HEK293 (cell line): ENCODE results near the gene TTC7B.

Source experiments
- CTCF ChIA-PET: fragments of 350-600 bp; formaldehyde crosslinking; extraction: SDS; loops from one replicate; lab custom pipeline; 2021; ENCODE audit warnings: antibody characterized with exemption; lab: Yijun Ruan, JAX
- POLR2A ChIA-PET: fragments of 300-600 bp; formaldehyde crosslinking; extraction: SDS; loops from one replicate; lab custom pipeline; 2020; ENCODE audit warnings: antibody characterized with exemption, inconsistent platforms; lab: Yijun Ruan, JAX
- H3K27ac ChIP-seq: fragments of 200-500 bp; sonication (Bioruptor generic); 2 replicates; pipeline ENCODE4 v1.5.1; 2014; ENCODE audit warnings: low read depth, low read length, control low read depth, inconsistent platforms; ENCODE audit errors: extremely low read depth
- H3K36me3 ChIP-seq, 2 experiments: fragments of 200-500 bp in 1 of 2; sonication (Bioruptor generic) in 1 of 2; 1 replicate in 1 of 2; 2 replicates in 1 of 2; pipeline ENCODE4 v1.5.1; 2014 to 2017; ENCODE audit warnings: inconsistent platforms in 2 of 2, low read length in 2 of 2; ENCODE audit not compliant: control insufficient read depth in 2 of 2, insufficient read depth in 1 of 2
- H3K4me1 ChIP-seq: fragments of 200-500 bp; sonication (Bioruptor generic); 2 replicates; pipeline ENCODE4 v1.5.1; 2014; ENCODE audit warnings: mild to moderate bottlenecking, low read length, inconsistent platforms; ENCODE audit not compliant: control insufficient read depth, insufficient read depth
- H3K4me3 ChIP-seq: 2 replicates; pipeline ENCODE4 v1.5.1; 2011; ENCODE audit warnings: low read depth, mild to moderate bottlenecking, control low read depth, low read length, moderate library complexity
- H3K9me3 ChIP-seq: fragments of 200-500 bp; sonication (Bioruptor generic); 2 replicates; pipeline ENCODE4 v1.5.1; 2014; ENCODE audit warnings: low read depth, low read length, inconsistent platforms; ENCODE audit not compliant: control insufficient read depth, insufficient read depth
- MYNN ChIP-seq: fragments of 450-650 bp; formaldehyde crosslinking; IDR thresholded peaks from 2 replicates; pipeline ENCODE4 v1.5.1; 2016; ENCODE audit warnings: missing biosample characterization, missing genetic modification characterization, borderline replicate concordance
- MZF1 ChIP-seq: fragments of 450-650 bp; formaldehyde crosslinking; IDR thresholded peaks from 2 replicates; pipeline ENCODE4 v1.5.1; 2017; ENCODE audit warnings: missing biosample characterization, missing genetic modification characterization, borderline replicate concordance
- PBX3 ChIP-seq: sonication (generic); formaldehyde crosslinking; IDR thresholded peaks from 2 replicates; pipeline ENCODE4 v1.8.1; 2022; ENCODE audit warnings: mild to moderate bottlenecking, moderate library complexity, missing genetic modification reagents
- ZBTB17 ChIP-seq: fragments of 450-650 bp; formaldehyde crosslinking; IDR thresholded peaks from 2 replicates; pipeline ENCODE4 v1.5.1; 2016; ENCODE audit warnings: missing biosample characterization, missing genetic modification characterization
- ZBTB20 ChIP-seq: fragments of 450-650 bp; formaldehyde crosslinking; IDR thresholded peaks from 2 replicates; pipeline ENCODE4 v1.5.1; 2016; ENCODE audit warnings: missing biosample characterization, missing genetic modification characterization
- ZBTB44 ChIP-seq: fragments of 450-650 bp; IDR thresholded peaks from 2 replicates; pipeline ENCODE4 v1.5.1; 2018; ENCODE audit warnings: missing biosample characterization, mild to moderate bottlenecking, missing genetic modification characterization
- ZFP41 ChIP-seq: fragments of 450-650 bp; formaldehyde crosslinking; IDR thresholded peaks from 2 replicates; pipeline ENCODE4 v1.5.1; 2016; ENCODE audit warnings: missing biosample characterization, missing genetic modification characterization, borderline replicate concordance
- ZIC2 ChIP-seq: fragments of 450-650 bp; formaldehyde crosslinking; IDR thresholded peaks from 2 replicates; pipeline ENCODE4 v1.5.1; 2016; ENCODE audit warnings: missing biosample characterization, missing genetic modification characterization
- ZNF157 ChIP-seq: fragments of 450-650 bp; formaldehyde crosslinking; IDR thresholded peaks from 2 replicates; pipeline ENCODE4 v1.5.1; 2016; ENCODE audit warnings: missing biosample characterization, missing genetic modification characterization
- ZNF214 ChIP-seq: fragments of 450-650 bp; formaldehyde crosslinking; IDR thresholded peaks from 2 replicates; pipeline ENCODE4 v1.5.1; 2017; ENCODE audit warnings: missing biosample characterization, mild to moderate bottlenecking, missing genetic modification characterization, borderline replicate concordance
- ZNF24 ChIP-seq: fragments of 450-650 bp; formaldehyde crosslinking; IDR thresholded peaks from 2 replicates; pipeline ENCODE4 v1.5.1; 2016; ENCODE audit warnings: missing biosample characterization, missing genetic modification characterization
- ZNF292 ChIP-seq: fragments of 450-650 bp; formaldehyde crosslinking; IDR thresholded peaks from 2 replicates; pipeline ENCODE4 v1.5.1; 2016; ENCODE audit warnings: low read depth, missing biosample characterization, missing genetic modification characterization, borderline replicate concordance
- ZNF335 ChIP-seq: fragments of 450-650 bp; formaldehyde crosslinking; conservative IDR thresholded peaks from 2 replicates; pipeline ENCODE4 v1.5.1; 2016; ENCODE audit warnings: missing biosample characterization, missing genetic modification characterization
- ZNF561 ChIP-seq: fragments of 450-650 bp; IDR thresholded peaks from 2 replicates; pipeline ENCODE4 v1.5.1; 2018; ENCODE audit warnings: missing biosample characterization, missing genetic modification characterization, borderline replicate concordance
- ZNF623 ChIP-seq: fragments of 450-650 bp; formaldehyde crosslinking; IDR thresholded peaks from 2 replicates; pipeline ENCODE4 v1.5.1; 2016; ENCODE audit warnings: missing biosample characterization, missing genetic modification characterization
- ZNF670 ChIP-seq: fragments of 450-650 bp; formaldehyde crosslinking; IDR thresholded peaks from 2 replicates; pipeline ENCODE4 v1.5.1; 2016; ENCODE audit warnings: missing biosample characterization, missing genetic modification characterization, low read depth
- ZNF747 ChIP-seq: fragments of 450-650 bp; formaldehyde crosslinking; IDR thresholded peaks from 2 replicates; pipeline ENCODE4 v1.5.1; 2016; ENCODE audit warnings: missing biosample characterization, missing genetic modification characterization
- ZNF76 ChIP-seq: fragments of 450-650 bp; formaldehyde crosslinking; IDR thresholded peaks from 2 replicates; pipeline ENCODE4; 2016; ENCODE audit warnings: low read depth, missing biosample characterization, missing genetic modification characterization, borderline replicate concordance
- TF ChIP-seq, protein P1 (sequence below): fragments of 450-650 bp; formaldehyde crosslinking; IDR thresholded peaks from 2 replicates; pipeline ENCODE4 v1.5.0; 2017; ENCODE audit warnings: missing biosample characterization, missing genetic modification characterization, borderline replicate concordance
- TF ChIP-seq, protein P2 (sequence below): fragments of 450-650 bp; formaldehyde crosslinking; IDR thresholded peaks from 2 replicates; pipeline ENCODE4 v1.5.1; 2017; ENCODE audit warnings: missing biosample characterization, missing genetic modification characterization

Gene TTC7B

DNA sequence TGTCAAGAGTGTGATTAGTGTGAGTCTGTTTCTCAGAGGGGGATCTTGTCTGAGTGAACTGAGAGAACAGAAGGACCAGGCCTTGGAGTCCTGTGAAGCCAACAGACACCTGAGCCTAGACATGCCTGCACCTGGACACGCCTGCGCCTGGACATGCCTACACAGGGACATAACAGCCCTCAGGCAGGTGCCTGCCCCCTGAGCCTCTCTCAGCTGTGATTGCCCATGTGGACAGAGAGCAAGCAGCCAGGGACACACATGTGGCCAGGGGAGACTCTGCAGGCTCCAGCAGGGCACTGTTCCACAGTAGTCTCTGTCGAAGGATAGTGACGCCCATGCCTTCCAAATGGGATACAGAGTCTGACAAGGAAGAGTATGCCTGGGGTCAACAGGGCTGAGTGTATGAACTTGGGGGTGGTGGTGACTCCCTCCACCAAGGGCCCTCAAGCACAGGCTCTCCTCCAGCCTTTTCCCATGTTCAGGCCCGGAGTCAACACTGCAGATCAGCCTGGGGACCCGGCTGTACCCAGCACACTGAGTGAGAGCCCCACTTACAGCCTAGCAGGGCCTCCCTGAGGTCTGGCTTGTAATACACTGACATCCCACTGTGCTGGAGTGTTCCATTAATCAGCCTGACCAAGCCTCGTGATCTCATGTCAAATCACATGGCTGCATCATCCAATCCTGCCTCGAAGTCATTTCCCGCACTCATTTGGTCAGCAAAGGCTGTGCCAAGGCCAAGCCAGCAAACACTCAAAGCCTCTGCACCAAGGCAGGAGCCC lies 246.4 kb downstream of the TTC7B start:
- H3K27ac ChIP-seq = no peak overlapping the region
- H3K36me3 ChIP-seq = peaks cover 0 to 10% of the 10 kb centered on the region in 2 experiments; a peak in 1 of 3 replicates
- POLR2A ChIA-PET = no interaction called here
- no peaks in the 10 kb centered on the region for H3K9me3 ChIP-seq
- H3K4me1 ChIP-seq = no peaks in the 10 kb centered on the region
- no peak overlapping the region for H3K4me3 ChIP-seq
- TF ChIP-seq ZBTB17 (tag by site-specific recombination) (peak; percentile 44), ZIC2 (tag by site-specific recombination) (peak; percentile 71), PBX3 (CRISPR knock-in tag) (no peak)
- TF ChIP-seq, protein P1, sequence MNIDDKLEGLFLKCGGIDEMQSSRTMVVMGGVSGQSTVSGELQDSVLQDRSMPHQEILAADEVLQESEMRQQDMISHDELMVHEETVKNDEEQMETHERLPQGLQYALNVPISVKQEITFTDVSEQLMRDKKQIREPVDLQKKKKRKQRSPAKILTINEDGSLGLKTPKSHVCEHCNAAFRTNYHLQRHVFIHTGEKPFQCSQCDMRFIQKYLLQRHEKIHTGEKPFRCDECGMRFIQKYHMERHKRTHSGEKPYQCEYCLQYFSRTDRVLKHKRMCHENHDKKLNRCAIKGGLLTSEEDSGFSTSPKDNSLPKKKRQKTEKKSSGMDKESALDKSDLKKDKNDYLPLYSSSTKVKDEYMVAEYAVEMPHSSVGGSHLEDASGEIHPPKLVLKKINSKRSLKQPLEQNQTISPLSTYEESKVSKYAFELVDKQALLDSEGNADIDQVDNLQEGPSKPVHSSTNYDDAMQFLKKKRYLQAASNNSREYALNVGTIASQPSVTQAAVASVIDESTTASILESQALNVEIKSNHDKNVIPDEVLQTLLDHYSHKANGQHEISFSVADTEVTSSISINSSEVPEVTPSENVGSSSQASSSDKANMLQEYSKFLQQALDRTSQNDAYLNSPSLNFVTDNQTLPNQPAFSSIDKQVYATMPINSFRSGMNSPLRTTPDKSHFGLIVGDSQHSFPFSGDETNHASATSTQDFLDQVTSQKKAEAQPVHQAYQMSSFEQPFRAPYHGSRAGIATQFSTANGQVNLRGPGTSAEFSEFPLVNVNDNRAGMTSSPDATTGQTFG (tag by site-specific recombination) = no peak
- TF ChIP-seq, all 188 proteins: peak for 2
- CTCF ChIA-PET = interaction anchor here (1.3 kb wide), 1 partner anchor 127 kb away, joined by 4 read pairs; no protein-coding TSS in a partner anchor

DNA sequence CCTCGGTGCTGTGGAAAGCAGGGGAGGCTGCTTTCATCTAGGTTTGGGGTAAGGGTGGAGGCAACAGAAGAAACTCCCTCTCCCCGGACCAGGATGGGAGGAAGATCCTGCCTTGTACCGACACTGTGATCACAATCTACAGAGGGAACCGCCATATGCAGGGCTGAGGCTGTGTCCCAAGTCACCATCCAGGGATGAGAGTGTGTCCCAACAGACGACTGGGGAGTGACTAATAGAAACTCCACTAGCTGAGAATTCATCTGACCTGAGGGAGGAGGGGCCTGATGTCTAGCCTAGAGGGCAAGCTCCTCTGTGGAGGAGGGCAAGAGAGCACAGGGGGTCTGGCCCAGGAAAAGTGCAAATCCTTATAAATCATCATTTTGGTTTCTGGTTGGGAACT lies 247.0 kb downstream of the TTC7B start:
- Histone ChIP-seq H3K9me3 (no peaks in the 10 kb centered on the region), H3K27ac (no peak overlapping the region), H3K4me1 (no peaks in the 10 kb centered on the region), H3K36me3 (peaks cover 0 to 10% of the 10 kb centered on the region in 2 experiments; a peak in 1 of 3 replicates), H3K4me3 (no peak overlapping the region)
- peak; percentile 26; the same call in 1 of the 2 replicates for TF ChIP-seq ZIC2 (tag by site-specific recombination)
- no peak for TF ChIP-seq ZNF747 (tag by site-specific recombination)
- TF ChIP-seq ZNF157 (tag by site-specific recombination) = no peak
- TF ChIP-seq ZNF623 (tag by site-specific recombination) = no peak
- TF ChIP-seq ZBTB44 (tag by site-specific recombination) = no peak
- no peak for TF ChIP-seq MZF1
- TF ChIP-seq ZNF76 = no peak
- no peak for TF ChIP-seq MYNN
- no peak for TF ChIP-seq ZNF335 (tag by site-specific recombination)
- POLR2A ChIA-PET = no interaction called here
- CTCF ChIA-PET = no interaction called here

DNA sequence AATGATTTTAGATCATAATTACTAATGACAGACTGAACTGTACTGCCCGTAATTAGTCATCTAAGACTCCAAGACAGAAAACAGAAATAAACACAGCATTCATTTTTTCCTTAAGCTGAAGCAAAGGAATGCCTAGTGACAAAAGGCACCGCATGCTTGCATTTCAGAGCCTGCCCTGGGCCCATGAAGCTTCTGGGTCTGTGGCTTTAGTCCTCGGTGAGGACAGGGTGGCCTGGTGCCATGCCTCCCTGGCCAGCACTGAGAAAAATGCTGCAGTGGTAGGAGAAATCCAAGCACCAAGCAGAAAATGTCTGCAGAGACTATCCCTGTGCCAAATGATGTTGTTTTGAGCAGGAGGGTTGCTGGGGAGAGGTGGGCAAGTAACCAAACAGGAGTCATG lies 247.8 kb downstream of the TTC7B start:
- Histone ChIP-seq H3K9me3 (no peaks in the 10 kb centered on the region), H3K36me3 (peaks cover 0 to 10% of the 10 kb centered on the region in 2 experiments; a peak in 1 of 3 replicates), H3K27ac (no peak overlapping the region), H3K4me1 (no peaks in the 10 kb centered on the region), H3K4me3 (no peak overlapping the region)
- POLR2A ChIA-PET = no interaction called here
- CTCF ChIA-PET = no interaction called here
- TF ChIP-seq ZBTB20 (tag by site-specific recombination) (no peak), ZNF670 (no peak), ZNF561 (no peak), ZFP41 (tag by site-specific recombination) (no peak), ZNF292 (no peak), ZBTB17 (tag by site-specific recombination) (no peak), ZNF214 (tag by site-specific recombination) (no peak), ZNF24 (tag by site-specific recombination) (no peak)
- TF ChIP-seq, protein P2, sequence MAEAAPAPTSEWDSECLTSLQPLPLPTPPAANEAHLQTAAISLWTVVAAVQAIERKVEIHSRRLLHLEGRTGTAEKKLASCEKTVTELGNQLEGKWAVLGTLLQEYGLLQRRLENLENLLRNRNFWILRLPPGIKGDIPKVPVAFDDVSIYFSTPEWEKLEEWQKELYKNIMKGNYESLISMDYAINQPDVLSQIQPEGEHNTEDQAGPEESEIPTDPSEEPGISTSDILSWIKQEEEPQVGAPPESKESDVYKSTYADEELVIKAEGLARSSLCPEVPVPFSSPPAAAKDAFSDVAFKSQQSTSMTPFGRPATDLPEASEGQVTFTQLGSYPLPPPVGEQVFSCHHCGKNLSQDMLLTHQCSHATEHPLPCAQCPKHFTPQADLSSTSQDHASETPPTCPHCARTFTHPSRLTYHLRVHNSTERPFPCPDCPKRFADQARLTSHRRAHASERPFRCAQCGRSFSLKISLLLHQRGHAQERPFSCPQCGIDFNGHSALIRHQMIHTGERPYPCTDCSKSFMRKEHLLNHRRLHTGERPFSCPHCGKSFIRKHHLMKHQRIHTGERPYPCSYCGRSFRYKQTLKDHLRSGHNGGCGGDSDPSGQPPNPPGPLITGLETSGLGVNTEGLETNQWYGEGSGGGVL (tag by site-specific recombination) = no peak
